Upper lobe of left lung (tissue), 4 donors: ENCODE data around the gene TRAK2.

Source experiments
- CTCF ChIP-seq, 6 experiments: fragments of 450-650 bp in 4 of 6; fragments of 200-600 bp in 2 of 6; sonication (generic) in 2 of 6; IDR thresholded peaks; one replicate each; pipeline ENCODE4 v1.5.1; 2016 to 2019; ENCODE audit warnings: antibody characterized with exemption in 6 of 6
- EP300 ChIP-seq, 4 donors: sonication (generic); formaldehyde crosslinking; IDR thresholded peaks; one replicate each; pipeline ENCODE4 v1.5.1; 2017; ENCODE audit warnings: antibody characterized with exemption in 4 of 4, control low read depth in 2 of 4
- POLR2A ChIP-seq, 4 donors: fragments of 450-650 bp; IDR thresholded peaks; one replicate each; pipeline ENCODE4 v1.5.1; 2016 to 2017; ENCODE audit warnings: antibody characterized with exemption in 4 of 4, mild to moderate bottlenecking in 2 of 4

DNA sequence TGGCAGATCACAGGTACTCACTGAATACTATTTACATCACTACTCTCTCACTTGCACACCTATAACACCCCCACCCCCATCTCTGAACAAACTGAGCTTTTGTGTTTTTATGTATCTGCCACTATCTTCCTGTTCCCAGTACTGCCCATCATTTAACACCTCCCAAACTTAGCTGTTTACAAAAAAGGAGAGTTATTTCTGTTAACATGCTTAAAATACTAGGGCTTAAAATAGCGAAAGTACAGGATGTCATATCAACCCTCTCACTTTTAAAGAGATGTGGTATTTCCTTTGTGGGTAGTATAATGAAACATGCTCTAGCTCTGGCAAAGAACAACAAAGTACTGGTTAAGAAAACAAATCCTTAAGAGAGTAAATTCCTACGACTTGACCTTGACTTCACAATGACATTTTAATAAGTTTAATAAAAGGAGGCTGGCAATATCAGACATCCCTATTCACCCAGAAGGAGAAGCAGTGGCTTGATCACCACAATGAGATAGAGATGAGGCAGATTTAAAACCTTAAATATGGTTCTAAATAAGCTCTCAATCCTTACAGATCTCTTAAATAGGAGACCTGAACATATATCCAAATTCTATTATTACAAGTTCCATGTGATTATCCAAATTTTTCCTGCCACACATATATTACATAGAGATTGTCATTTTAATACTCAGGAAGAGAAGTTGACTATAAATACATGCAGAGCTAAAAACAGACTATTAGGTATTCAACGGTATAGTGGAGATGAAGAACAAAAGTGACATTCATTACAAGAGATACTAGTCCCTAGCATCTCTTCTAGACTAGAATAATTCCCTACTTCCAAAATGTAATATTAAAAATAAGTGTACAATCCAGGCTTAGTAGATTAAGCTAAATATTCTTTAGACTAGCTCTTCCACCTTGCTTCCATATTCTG, 36.9 kb downstream of the TRAK2 start:
- TF ChIP-seq CTCF (IDR thresholded peaks at IDR 0.05) (no peak), POLR2A (IDR thresholded peaks at IDR 0.05) (no peak), EP300 (IDR thresholded peaks at IDR 0.05) (no peak)
